OCI-LY1 (cell line): ENCODE data around the gene TXNDC11.

Experiments
- H2AFZ ChIP-seq: fragments of 200-600 bp; sonication (generic), shearing (Covaris generic); 2 replicates; pipeline ENCODE4 v1.6.0; 2014; ENCODE audit warnings: antibody characterized with exemption, mild to moderate bottlenecking, low read length
- H3F3A ChIP-seq: fragments of 200-600 bp; sonication (generic), shearing (Covaris generic); 2 replicates; pipeline ENCODE4 v1.6.0; 2014; ENCODE audit warnings: mild to moderate bottlenecking, antibody characterized with exemption, low read length, moderate library complexity; ENCODE audit not compliant: insufficient read depth
- H3K27ac ChIP-seq: fragments of 200-600 bp; sonication (generic); 2 replicates; pipeline ENCODE4 v1.5.1; 2014; ENCODE audit warnings: low read length, mixed run types, mild to moderate bottlenecking, low read depth; ENCODE audit not compliant: poor library complexity, severe bottlenecking
- H3K27me3 ChIP-seq: fragments of 200-600 bp; sonication (generic); 2 replicates; pipeline ENCODE4 v1.6.0; 2014; ENCODE audit warnings: antibody characterized with exemption, mild to moderate bottlenecking, low read length, moderate library complexity; ENCODE audit not compliant: insufficient read depth
- H3K36me3 ChIP-seq: fragments of 200-600 bp; sonication (generic); 2 replicates; pipeline ENCODE4 v1.6.1; 2014; ENCODE audit warnings: mild to moderate bottlenecking, antibody characterized with exemption, low read length, moderate library complexity, mixed read lengths; ENCODE audit not compliant: insufficient read depth
- H3K4me1 ChIP-seq: fragments of 200-600 bp; sonication (generic); 2 replicates; pipeline ENCODE4 v1.5.1; 2014; ENCODE audit warnings: mild to moderate bottlenecking, low read length, moderate library complexity; ENCODE audit not compliant: insufficient read depth, severe bottlenecking
- H3K4me2 ChIP-seq: fragments of 200-600 bp; sonication (generic), shearing (Covaris generic); 2 replicates; pipeline ENCODE4 v1.6.1; 2014; ENCODE audit warnings: low read length
- H3K4me3 ChIP-seq: fragments of 200-600 bp; sonication (generic); 2 replicates; pipeline ENCODE4 v1.5.1; 2014; ENCODE audit warnings: low read length, low read depth, mild to moderate bottlenecking, mixed read lengths; ENCODE audit not compliant: poor library complexity, severe bottlenecking
- H3K79me2 ChIP-seq: fragments of 200-600 bp; shearing (Covaris generic); 2 replicates; pipeline ENCODE4 v1.6.1; 2016; ENCODE audit warnings: mixed run types, low read length, mixed read lengths; ENCODE audit not compliant: insufficient read depth
- H3K9ac ChIP-seq: fragments of 200-600 bp; sonication (generic), shearing (Covaris generic); 2 replicates; pipeline ENCODE4 v1.6.1; 2014; ENCODE audit warnings: mild to moderate bottlenecking, low read length, mixed read lengths
- H3K9me2 ChIP-seq: fragments of 200-600 bp; sonication (generic), shearing (Covaris generic); 2 replicates; pipeline ENCODE4 v1.6.1; 2014; ENCODE audit warnings: low read depth, mild to moderate bottlenecking, low read length, mixed read lengths
- H3K9me3 ChIP-seq: fragments of 200-600 bp; shearing (Covaris generic); 2 replicates; pipeline ENCODE4 v1.6.1; 2014; ENCODE audit warnings: low read length, mixed read lengths
- H4K20me1 ChIP-seq: fragments of 200-600 bp; sonication (generic), shearing (Covaris generic); 2 replicates; pipeline ENCODE4 v1.6.0; 2016; ENCODE audit warnings: mild to moderate bottlenecking, low read length; ENCODE audit not compliant: insufficient read depth
- CTCF ChIP-seq: fragments of 200-600 bp; sonication (generic), shearing (Covaris generic); IDR thresholded peaks from 2 replicates; pipeline ENCODE4 v1.5.1; 2017; ENCODE audit warnings: mild to moderate bottlenecking, antibody characterized with exemption, low read length, moderate library complexity, mixed read lengths
- EZH2 ChIP-seq: fragments of 200-600 bp; sonication (generic), shearing (Covaris generic); IDR thresholded peaks from 2 replicates; pipeline ENCODE4 v1.8.0; 2017; ENCODE audit warnings: borderline replicate concordance, mixed run types, mild to moderate bottlenecking, antibody characterized with exemption, low read length, moderate library complexity, mixed read lengths

Gene TXNDC11

GRCh38 chr16:11677959-11678881 lies 64.4 kb downstream of the TXNDC11 start:
- H3K4me3 ChIP-seq: peak overlapping the region; percentile 20

GRCh38 chr16:11677451-11677951 lies 65.2 kb downstream of the TXNDC11 start:
- Histone ChIP-seq H3K27me3 (no peaks in the 10 kb centered on the region), H3K9me2 (no peaks in the 10 kb centered on the region), H3K36me3 (peaks cover 49% of the 10 kb centered on the region), H3K27ac (peak overlapping the region; percentile 96), H3K9ac (no peak overlapping the region; the same call in 1 of the 2 replicates), H3K79me2 (no peaks in the 10 kb centered on the region), H3K4me1 (peaks cover 72% of the 10 kb centered on the region), H3F3A (peaks cover 14% of the 10 kb centered on the region; the same call in 1 of the 2 replicates), H3K9me3 (no peaks in the 10 kb centered on the region), H3K4me2 (peak overlapping the region; percentile 55; the same call in 1 of the 2 replicates), H4K20me1 (no peaks in the 10 kb centered on the region), H2AFZ (no peak overlapping the region), H3K4me3 (no peak overlapping the region)
- TF ChIP-seq CTCF (no peak), EZH2 (no peak)

More at GRCh38 chr16:11677959-11678881, 64.4 kb downstream of the TXNDC11 start:
- no peaks in the 10 kb centered on the region for H3K79me2 ChIP-seq
- H2AFZ ChIP-seq: no peak overlapping the region
- peak overlapping the region; percentile 39; the same call in 1 of the 2 replicates for H3K9ac ChIP-seq
- peaks cover 72% of the 10 kb centered on the region for H3K4me1 ChIP-seq
- H3K36me3 ChIP-seq: peaks cover 49% of the 10 kb centered on the region
- H4K20me1 ChIP-seq: no peaks in the 10 kb centered on the region
- no peaks in the 10 kb centered on the region for H3K9me3 ChIP-seq
- H3K27ac ChIP-seq: peak overlapping the region; percentile 96
- H3K9me2 ChIP-seq: no peaks in the 10 kb centered on the region
- peak overlapping the region; percentile 55 for H3K4me2 ChIP-seq
- H3F3A ChIP-seq: peaks cover 21% of the 10 kb centered on the region; the same call in 1 of the 2 replicates
- no peaks in the 10 kb centered on the region for H3K27me3 ChIP-seq
- TF ChIP-seq CTCF: no peak
- TF ChIP-seq EZH2: no peak

- H3K9ac ChIP-seq: no peak overlapping the region
- H3K4me1 ChIP-seq: peaks cover 72% of the 10 kb centered on the region
- H3K9me2 ChIP-seq: no peaks in the 10 kb centered on the region
- no peaks in the 10 kb centered on the region for H3K27me3 ChIP-seq
- H3K79me2 ChIP-seq: no peaks in the 10 kb centered on the region
- no peaks in the 10 kb centered on the region for H4K20me1 ChIP-seq
- no peaks in the 10 kb centered on the region for H3K9me3 ChIP-seq
- H3K4me2 ChIP-seq: no peak overlapping the region; the same call in 1 of the 2 replicates
- H3K36me3 ChIP-seq: peaks cover 49% of the 10 kb centered on the region
- peaks cover 8% of the 10 kb centered on the region; the same call in 1 of the 2 replicates for H3F3A ChIP-seq
- peak overlapping the region; percentile 96 for H3K27ac ChIP-seq
- no peak overlapping the region for H2AFZ ChIP-seq
- TF ChIP-seq CTCF (no peak), EZH2 (no peak)
- H3K4me3 ChIP-seq: no peak overlapping the region
Observed at GRCh38 chr16:11676799-11677198, 65.9 kb downstream of the TXNDC11 start.
